GM18858 (cell line): Measurements from ENCODE around the gene PPIA.
A peak's percentile ranks its signal among the peaks of the same experiment; 100 is the strongest.

ENCODE experiments used
- ATAC-seq: cut with Tn5 transposase; IDR thresholded peaks from one replicate; pipeline ENCODE4 v1.9.1; 2021; ENCODE audit not compliant: unreplicated experiment

Gene PPIA

DNA sequence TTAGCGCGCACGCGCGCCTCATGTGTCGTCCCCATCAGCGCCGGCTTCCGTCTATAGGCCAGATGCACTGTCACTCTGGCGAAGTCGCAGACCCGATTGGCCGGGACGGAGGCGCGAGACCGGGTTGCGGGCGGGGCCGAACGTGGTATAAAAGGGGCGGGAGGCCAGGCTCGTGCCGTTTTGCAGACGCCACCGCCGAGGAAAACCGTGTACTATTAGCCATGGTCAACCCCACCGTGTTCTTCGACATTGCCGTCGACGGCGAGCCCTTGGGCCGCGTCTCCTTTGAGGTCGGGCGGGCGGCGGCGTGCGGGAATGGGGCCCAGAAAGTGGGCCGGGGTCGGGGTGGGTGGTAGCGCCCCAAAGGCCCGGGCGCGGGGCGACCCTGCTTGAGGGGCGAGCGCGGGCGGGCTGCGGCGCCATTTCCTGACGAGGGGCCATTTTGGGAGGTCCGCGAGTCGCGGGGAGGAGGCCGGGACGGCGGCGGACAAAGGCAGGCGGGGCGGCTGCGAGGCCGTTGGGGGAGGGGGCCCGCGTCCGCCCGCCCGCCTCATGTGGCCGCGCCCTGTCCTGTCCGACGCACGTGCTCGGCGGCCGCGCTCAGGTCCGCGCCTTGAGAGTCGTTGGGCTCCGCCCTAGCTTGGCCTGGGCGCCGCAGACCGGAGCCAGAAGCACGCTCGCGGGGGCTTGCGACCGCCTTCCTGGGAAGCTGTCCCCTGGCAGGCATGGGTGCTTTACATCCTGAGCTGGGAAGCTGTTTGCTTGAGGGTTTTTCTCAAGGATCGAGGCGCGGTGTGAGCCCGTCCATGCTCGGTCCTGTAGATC, at the start of gene PPIA:
TSS of gene PPIA (plus strand) at position 178 of the 825 bp plus-strand sequence. CDS start at position 222, 44 bp downstream.
- peak; percentile 77 for ATAC-seq

DNA sequence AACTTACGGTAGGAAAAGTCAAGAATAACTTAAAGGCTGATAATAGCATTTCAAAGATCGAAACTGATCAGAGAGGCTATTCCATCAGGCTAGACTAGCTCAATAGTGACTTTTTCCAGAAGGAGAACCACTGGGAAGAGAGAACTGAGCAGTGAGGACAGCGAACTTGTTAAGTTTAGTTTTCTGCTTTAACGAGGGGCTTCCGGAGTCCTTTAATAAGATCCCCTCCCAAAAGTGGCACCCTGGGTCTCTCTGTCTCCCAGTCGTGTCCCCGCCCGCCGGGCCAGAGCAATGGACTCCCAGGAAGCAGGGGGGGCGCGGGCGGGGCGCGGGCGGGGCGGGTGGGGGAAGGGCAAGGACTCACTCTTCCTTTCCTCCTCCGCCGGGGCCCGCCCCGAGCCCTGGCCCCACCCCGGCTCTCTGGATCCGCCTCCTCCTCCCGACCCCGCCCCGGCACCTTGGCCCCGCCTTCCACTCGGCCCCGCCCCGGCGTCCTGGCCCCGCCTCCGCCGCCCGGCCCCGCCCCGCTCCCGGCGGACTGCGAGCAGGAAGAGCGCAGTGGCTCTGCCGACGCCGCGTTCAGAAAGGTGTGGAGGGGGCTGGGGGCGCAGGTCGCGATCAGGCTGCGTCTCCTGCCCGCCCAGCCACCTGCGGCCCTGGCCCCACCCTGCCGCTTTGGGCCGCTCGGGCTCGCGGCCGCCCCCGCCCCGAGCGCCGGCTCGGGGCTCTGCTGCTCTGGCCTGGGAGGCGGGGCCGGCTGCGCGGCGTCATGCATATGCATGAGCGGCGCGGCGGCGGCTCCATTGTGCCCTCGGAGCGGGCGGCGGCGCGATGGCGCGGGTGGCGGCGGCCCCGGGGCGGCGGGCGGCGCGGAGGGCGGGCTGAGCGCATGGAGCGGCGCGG, 48.2 kb upstream of the PPIA start, which contains the start of gene ZMIZ2:
TSS of gene ZMIZ2 (plus strand) at position 803 of the 903 bp plus-strand sequence. CDS start 7,403 bp downstream, outside the sequence.
- ATAC-seq, result peak; percentile 45

DNA sequence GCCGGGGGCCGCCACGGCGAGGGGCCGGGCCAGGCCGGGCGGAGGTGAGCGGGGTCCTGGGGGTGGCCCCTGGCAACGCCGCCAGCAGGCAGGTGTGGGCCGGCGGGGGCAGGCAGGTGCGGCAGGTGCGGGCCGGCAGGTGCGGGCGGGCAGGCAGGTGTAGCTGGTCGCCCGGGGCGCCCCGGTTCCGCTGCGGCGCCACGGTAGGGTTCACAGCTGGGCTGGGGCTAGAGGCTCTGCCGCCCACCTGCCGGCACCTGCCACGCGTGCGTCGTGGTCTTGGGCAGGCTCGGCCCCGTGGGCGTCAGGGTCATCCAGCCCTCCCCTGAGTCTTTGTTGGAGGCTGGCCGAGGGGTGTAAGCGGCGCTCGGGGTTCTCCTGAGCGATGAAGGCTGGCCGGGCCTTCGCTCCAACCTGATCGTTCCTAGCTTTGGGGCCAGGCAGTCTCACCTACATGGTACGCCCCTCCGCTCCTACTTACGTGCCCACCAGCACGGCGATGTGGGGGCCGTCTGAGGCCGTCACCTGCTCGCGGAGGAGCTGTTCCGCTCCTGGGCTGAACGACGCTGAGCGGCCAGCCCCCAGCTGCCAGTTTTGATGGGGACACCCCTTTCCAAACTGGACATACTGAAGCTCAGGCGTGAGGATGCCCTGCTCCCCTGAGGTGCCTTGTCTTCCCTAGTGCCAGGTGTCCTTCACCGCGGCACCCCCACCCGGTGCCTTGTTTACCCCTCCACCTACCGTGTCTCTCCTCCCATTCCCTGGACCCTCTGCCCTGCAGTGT, 47.3 kb upstream of the PPIA start:
- peak; percentile 14 for ATAC-seq

DNA sequence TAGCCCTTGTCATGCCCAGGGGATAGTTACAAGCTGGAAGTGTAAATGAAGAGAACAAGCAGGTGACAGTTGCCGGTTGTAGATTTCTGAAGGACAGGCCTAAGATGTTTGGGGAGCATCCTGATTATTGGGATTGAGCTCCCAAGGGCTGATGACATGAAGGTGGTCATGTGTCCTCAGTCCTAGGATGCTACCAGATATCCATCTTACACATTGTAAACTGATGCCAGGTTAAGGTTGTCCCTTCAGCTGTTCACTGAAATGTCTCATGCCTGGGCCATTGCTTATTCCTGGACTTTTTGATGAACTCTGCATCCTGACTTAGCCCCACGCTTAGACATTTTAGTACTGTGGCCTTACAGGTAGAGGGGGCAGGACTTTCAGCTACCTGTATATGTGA, 46.5 kb upstream of the PPIA start:
- ATAC-seq, result no peak

DNA sequence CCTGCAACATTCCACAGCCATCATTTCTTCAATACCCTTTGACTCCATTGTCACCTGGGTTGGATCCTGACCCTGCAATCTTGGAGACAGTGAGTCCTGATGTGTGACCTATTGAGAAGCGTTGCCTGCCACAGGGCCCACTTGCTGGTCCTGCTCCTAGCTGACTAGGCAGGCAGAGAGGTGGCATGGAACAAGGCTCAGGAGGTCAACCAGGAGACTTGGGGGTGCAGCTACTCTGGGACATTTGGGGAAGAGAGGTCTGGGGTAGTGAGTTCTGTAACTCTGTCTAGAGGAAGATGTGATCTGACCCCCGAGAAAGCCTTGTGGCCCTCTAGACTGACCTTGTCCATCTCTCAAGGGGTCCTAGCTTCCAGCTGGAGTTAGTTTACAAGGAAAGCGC, 46.1 kb upstream of the PPIA start:
- ATAC-seq, result no peak

DNA sequence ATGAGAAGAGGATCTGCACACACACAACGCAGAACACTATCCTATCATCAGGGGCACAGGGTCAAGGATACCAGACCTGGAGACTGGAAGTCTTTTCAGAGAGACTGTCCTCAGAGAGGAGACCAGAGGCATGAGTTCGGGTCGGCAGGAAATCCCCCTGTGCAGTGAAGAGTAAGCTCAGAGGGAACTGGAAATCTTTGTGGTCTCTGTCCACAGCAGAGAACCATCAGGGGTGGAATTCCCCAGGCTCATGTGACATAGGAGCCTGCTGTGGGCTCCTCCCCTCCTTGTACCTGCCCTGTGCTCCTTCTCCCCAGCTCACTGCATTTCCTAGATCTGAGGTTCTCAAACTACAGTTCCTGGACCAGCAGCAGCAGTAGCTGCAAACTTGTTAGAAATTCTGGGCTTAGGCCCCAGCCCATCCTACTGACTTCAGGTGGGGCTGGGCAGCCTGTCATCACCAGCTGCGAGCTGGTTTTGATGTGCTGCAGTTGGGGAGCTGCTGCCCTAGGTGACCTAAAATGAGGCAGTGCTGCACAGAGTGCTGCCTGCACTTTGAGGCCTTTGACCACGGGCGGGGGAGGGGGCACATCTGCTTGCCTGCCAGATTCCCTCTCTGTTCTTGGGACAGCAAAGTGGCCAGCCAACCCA, 45.4 kb upstream of the PPIA start:
- ATAC-seq, result peak; percentile 57

DNA sequence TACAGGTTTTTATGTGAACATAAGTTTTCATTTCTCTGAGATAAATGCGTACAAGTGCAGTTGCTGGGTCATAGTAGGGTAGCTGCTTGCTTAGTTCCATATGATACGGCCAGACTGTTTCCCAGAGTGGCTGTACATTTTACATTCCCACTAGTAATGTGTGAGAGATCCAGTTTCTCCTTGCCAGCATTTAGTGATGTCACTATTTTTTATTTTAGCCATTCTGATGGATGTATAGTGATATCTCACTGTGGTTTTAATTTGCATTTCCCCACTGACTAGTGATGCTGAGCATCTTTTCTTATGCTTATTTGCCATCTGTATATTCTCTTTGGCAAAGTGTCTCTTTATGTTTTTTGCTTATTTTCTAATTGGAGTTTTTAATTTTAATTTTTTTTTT, 43.7 kb upstream of the PPIA start:
- no peak for ATAC-seq

DNA sequence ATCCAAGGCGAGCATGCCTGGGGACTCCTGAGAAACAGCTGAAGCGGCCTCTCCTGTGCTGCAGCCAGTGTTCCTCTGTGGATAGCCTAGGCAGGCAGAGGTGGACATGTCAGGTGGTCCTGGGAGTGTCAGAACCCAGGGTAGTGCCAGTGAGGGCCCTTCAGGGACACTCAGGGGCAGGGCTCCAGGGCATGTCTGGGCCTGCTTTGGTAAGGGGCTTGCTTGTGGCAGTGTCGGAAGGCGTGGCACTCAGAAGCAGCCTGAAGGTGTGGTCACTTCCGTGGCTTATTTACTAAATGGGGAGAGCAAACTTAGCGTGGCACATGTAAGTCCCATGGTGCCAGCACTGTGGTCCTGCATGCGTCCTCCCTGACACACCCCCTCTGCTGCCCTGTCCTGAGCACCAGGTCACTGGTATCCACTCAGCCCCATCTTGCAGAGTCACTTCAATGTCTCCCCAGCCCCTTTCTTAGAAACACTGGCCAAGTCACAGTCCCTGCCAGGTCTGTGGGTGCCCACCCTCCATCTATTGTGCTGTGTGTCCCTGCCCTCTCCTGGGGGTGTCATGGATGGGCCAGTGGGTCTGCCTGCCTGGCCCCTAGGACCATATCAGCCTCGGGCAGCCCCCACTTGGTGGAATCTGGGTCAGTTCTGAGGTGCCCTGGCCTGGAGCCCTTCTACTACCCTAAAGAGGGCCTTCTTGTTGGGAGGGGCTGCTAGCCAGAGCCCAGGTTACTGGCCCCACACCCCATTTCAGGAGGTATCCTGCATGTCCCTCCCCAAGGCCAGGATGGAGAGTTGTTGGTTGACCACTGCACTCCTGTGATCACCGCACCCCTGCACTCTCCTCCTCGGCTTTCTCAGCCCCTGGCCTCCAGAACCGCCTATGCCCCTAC, 41.4 kb upstream of the PPIA start:
- ATAC-seq, result no peak

DNA sequence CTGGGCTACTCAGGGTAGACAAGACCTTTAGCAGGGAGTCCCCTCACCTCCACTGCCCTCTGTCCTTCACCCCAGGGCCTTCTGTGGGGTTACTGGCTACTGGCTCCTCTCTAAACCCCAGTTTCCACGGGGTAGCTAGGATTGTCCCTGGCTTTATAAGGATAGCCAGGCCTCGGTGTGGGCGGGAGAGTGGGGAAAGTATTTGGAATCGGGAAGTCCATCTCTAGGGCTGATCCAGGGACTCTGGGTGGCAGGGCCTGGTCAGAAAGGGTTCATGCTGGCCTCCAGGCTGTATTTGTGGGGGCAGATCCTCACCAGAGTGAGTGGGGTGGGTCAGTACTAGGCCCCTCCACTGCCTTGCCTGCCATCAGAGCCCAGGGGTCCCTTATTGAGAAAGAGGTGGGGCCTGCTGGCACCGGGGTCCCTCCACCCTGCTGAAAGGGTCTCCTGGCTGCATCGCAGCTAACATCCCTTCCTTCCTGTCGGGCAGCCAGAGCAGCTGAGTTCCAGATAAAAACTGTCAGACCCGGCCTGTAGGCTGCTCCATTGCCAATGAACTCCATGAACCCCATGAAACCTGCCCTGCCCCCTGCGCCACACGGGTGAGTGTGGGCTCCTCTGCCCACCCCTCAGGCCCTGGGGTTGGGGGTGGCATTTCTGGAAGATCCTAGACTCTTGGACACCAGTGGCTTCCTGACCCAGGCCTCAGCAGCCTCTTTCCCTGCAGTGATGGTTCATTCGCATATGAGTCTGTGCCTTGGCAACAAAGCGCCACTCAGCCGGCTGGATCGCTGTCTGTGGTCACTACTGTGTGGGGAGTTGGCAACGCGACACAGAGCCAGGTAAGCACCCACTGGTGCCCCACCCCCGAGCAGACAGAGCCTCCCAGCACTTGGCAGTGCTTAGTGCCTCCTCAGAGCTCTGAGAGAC, 40.5 kb upstream of the PPIA start:
- no peak for ATAC-seq

DNA sequence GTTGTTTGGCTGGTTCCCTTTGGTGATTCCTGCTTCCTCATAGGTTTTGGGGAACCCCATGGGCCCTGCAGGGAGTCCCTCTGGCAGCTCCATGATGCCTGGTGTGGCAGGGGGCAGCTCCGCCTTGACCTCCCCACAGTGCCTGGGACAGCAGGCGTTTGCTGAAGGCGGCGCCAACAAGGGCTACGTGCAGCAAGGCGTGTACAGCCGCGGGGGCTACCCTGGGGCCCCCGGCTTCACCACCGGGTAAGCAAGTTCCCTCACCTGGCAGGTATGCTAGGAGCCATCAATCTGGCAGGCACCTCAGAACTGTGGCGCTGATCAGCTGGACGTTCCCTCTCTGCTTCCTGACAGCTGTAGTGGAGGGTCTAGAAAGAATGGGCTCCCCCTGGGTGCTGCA, 39.6 kb upstream of the PPIA start:
- no peak for ATAC-seq

DNA sequence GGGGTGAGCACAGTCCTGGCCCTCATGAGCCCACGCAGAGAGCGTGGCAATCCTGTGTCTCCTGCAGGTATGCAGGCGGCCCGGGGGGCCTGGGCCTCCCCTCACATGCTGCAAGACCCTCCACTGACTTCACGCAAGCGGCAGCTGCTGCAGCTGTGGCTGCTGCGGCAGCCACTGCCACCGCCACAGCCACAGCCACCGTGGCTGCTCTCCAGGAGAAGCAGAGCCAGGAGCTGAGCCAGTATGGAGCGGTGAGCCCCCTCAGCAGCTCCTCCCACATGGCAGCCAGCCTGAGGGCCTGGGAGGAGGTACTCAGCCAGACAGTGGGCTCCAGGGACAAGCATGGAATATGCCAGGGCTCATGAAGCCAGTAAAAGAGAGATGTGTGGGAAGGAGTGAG, 39.2 kb upstream of the PPIA start:
- ATAC-seq, result no peak

DNA sequence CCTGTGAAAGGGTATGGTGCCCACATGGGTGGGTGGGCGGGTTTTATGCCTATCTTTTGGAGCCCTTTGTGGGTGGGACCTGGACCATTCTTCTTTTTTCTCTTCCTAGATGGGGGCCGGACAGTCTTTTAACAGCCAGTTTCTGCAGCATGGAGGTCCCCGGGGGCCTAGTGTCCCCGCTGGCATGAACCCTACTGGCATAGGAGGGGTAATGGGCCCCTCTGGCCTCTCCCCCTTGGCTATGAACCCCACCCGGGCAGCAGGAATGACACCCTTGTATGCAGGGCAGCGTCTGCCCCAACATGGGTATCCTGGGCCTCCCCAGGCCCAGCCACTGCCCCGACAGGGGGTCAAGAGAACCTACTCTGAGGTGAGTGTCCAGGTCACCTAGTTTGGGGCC, 38.7 kb upstream of the PPIA start:
- no peak for ATAC-seq

DNA sequence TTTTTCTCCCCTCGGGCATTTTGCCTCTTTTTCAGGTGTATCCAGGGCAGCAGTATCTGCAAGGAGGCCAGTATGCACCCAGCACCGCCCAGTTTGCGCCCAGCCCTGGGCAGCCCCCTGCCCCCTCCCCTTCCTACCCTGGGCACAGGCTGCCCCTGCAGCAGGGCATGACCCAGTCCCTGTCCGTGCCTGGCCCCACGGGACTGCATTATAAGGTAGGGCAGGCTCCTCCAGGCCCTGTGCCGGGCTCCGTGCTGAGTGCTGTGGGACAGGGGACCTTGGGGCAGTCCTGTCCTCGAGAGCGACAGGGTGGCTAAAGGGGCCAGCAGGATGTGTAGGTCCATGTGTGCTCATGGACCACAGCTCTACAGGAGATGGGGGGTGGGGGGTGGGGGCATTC, 37.2 kb upstream of the PPIA start:
- ATAC-seq, result no peak

DNA sequence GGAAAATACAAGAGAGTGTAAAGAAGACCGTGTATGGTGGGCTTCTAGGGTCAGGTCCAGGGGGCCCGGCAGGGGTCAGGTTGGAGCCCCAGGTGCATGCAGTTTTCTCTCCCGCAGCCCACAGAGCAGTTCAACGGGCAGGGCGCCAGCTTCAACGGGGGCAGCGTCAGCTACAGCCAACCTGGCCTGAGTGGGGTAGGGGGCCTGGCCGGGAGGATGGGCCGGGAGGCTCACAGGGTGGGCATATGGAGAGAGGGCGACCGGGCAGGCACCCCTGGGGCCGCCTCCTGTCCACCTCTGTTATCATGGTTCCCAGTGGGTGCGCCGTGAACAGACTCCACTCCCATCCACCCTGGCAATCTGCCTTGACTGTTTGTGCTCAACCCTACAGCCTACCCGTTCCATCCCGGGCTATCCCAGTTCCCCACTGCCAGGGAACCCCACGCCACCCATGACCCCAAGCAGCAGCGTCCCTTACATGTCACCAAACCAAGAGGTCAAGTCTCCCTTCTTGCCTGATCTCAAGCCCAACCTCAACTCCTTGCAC, 36.4 kb upstream of the PPIA start:
- no peak for ATAC-seq

DNA sequence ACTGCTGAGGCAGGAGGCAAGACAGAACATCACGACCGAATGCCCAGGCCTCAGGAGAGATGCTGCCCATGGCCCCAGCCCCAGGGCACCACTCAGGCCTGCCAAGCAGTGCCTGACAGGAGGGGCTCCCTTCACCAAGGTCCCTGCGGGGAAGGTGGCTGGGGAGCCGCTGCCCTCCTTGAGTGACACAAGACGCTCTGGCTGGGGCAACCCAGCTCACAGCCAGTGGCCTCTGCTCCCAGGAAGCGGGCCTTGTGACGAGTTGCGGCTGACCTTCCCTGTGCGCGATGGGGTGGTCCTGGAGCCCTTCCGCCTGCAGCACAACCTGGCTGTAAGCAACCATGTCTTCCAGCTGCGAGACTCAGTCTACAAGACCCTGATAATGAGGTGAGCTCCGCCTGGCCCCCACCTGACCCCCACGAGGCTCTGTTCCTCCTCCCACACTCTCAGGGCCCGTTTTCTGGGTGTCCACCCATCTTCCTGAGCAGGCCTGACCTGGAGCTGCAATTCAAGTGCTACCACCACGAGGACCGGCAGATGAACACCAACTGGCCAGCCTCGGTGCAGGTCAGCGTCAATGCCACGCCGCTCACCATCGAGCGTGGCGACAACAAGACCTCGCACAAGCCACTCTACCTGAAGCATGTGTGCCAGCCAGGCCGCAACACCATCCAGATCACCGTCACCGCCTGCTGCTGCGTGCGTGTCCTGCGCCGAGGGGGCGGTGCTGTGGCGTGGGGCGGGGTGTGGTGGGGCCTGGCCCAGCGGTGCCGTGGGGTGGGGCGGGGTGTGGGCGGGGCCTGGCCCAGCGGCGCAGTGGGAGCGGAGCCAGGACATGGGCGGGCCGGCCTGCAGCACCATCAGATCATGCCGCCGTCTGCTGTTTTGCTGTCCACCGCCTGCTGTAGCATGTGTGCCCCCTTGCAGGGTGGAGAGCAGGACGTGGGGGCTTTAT, 35.0 kb upstream of the PPIA start:
- ATAC-seq, result no peak

DNA sequence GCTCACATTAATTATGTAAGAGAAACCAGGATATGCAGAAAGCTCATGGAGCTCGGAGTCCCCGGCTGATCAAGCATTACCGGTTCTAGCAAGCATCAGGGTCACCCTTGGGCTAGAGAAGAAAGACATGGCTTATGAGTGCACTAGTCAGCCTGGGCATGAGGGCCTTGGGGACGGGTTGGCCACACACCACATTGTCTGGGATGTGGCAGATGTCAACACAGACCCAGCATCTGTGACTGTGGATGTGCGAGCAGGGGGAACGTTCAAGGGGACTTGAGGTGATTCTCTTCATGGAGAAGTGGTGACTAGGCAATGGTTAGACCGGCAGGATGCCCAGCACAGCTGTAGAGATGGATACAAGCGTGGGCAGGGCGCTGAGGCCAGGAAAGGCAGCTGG, 34.2 kb upstream of the PPIA start:
- ATAC-seq, result no peak
